GM19193 (cell line): Measurements from ENCODE around the gene ANGEL1.

ENCODE experiments used
- POLR2A ChIP-seq: IDR thresholded peaks from 4 replicates; pipeline ENCODE4 v1.6.1; 2011; ENCODE audit not compliant: insufficient read depth, insufficient read length; ENCODE audit errors: extremely low read depth

Gene ANGEL1

DNA sequence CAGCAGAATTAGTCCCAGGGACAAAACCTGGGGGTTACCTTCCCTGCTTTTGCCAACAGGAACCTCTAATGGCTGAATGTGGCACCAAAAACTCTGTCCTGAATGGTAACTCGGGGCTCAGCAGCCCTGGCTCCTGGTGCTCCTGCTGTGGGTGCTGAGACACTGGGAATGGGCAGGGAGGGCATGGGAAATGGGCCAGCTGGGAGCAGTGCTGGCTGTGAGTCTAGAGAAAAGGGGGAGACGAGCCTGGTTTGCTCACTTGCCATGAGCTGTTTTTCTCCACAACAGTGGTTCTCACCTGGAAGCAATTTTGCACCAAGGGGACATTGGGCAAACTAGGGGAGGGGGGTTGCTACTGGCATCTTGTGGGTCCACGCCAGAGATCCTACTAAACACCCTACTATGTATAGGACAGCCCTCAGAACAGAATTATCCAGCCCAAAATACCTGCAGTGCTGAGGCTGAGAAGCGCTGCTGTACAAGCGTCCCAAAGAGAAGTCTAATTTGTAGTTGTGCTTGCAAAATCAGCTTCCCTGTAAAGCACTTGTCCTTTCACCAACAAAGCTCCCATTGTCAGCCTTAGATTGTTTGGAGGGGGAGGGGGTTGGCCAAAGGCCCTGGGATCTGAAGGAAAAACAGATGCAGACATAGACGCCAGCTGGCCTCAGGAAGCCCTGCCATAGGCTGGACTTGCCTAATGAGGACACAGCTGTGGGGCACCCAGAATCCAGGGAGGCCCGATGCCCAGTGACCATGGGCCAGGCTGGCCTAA, 17.2 kb upstream of the ANGEL1 start:
- TF ChIP-seq POLR2A, result no peak

DNA sequence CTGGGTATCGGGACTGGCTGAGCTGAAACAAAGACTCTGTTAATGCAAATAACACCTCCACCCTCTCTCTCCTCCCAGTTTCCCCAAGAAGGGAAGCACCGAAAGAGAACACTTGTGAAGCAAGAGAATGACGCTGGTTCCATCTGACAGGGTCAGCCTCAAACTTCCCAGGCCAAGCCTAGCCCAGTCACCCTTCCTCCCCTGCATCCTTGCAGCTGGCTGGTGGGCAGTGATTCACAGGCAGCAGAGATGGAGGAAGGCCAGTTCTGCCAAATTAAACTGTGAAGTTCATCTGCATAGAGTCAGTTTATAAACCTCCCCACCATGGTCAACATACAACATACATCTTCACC, 16.3 kb upstream of the ANGEL1 start:
- no peak for TF ChIP-seq POLR2A

DNA sequence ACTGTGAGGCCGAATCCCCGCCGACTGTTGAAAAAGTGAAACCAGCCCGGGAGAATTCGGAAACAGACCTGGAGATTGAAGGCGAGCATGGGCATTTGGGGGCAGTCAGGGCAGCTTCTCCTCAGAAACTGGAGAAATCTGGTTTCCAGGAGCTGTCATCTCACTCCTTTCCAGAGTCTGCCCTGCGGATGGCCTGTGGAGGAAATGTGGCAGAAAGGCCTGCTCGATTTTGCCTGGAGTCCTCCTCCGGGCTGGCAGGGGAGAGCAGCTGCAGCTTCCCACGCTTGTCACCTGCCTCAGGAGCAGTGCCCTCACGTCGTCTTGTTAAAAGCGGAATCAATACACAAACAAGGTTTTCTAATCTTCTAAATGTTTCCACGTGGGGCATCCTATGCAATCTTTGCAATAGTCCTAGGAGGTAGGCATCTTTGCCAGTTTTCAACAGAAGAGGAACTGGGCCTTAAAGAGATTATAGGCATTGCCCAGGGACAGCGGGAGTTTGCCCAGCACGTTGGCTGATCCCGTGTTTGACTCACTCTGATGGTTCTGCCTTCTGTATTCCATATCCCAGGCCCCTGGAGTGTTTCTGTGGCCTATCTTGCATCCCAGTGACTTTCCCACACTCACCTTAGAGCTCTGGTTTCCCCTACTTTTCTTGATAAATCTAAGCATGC, 15.8 kb upstream of the ANGEL1 start:
- TF ChIP-seq POLR2A, result no peak

DNA sequence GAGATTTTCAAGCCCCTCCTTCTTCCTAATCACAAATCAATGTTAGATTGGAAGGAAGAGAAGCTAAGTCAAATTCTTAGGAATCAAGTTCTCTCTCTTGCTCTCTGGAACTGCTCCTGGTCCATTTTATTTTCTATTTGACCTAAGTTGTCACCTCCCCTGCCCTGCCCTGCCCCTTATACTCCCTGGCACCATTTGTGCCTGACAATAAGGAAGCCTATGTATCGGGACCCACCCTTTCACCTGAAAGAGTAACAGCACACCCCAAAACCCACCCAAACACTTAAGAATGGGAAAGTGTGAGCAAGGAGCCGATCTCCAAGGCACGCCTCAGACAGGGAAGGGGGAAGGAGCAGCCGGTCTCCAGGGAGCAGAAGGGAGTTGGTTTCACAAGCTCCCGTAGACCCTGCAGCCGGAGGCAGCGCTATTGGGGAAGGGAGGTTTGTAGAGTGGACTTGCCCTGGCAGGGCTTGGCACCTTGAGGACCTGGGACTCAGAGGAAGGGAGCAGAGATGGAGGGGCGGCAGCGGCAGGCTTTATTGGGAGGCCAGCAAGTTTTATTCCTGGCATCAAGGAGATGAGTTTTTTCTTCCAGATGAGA, 15.1 kb upstream of the ANGEL1 start:
- TF ChIP-seq POLR2A, result no peak

DNA sequence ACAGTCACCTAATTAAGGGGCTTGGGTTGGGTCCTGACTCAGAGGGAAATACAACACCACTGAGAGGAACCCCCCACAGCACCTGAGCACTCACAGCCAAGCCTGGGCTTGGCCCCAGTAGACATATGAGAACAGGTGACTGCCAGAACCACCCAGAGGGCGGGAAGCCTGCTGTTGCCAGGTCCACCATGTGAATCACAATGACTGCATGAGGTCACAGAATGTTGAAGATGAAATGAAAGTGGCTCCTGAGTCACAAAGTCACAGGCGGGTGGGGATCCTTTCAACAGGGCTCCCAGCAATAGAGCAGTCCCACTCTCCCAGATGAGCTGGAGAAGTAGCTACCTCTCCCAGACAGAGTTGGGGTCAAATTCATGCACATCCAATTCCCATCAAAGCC, 13.4 kb upstream of the ANGEL1 start, which contains the start of gene LRRC74A:
Gene LRRC74A (plus strand): TSS at position 287 of the 400 bp plus-strand sequence. CDS start 290 bp downstream, outside the sequence.
- no peak for TF ChIP-seq POLR2A

DNA sequence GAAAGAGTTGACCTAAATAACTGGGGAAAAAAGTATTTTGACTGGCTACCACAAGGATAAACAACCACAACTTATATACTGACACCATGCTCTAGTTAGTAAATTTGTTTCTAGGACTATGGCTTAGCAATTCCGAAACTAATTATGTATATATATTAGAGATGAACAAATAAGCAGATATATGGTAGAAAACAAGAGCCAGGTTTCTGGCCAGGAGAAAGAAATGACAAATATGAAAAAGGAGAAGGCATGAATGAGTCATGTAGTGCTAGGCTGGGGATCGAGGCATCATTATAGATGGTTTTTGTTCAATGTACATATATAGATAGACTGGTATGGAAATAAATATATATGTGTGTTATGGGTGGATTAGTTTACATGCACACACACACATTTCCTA, 8.0 kb upstream of the ANGEL1 start:
- no peak for TF ChIP-seq POLR2A

DNA sequence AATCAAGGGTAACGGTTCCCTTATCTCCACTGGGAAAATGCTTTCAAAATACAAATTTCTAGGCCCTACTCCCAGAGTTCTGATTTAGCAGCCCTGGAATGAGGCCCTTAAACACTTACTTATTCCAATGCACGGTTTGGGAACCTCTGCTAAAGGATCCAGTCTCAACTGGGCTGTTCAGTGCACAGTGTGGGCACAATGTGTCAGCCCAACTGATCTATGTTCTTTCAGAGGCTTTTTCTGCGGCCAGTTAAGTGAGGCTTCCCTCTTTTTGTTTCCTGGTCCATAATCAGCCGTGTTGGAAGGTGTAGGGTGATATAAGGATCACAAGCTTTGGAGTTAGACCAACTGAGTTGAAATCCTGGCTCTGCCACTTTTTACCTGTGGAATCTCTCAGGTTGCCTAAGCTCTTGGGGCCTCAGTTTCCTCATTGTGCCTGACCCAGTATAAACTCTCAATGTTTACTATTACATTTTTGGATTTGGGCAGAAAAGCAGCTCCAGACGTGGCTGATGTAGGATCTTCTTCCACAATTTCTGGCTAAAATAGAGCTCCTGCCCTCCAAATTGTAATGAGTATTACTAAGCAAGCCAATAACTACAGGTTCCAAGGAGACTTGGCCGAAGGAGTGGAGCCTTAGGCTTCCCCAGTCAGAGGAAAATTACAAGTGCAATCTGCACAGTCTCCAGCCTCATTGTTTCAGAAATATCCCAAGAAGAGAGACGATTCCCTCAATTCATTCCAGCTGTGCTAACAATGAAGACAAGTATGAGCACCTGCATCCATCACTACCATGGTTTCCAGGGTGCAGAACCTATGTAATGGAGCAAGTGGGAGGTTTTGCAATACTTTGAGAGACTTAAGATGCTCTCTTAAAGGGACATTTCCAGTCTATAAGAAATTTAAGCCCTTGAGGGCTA, 2.3 kb upstream of the ANGEL1 start:
- no peak for TF ChIP-seq POLR2A

DNA sequence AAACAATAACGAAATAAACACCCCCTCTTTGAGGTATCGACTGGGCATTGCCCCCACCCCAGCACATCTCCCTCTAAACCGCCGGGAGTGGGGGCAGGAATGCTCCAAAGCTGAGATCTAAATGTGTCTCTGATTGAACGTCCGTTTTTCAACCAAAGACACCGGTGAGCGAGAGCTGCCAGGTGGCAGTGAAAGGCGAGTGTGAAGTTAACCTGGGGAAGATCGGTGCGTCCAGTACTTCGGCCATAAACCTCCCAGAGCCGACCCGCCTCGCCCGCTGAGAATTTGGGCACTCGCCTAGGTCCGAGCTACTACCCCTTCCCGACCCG, 625 bp downstream of the ANGEL1 start:
- TF ChIP-seq POLR2A, result no peak

DNA sequence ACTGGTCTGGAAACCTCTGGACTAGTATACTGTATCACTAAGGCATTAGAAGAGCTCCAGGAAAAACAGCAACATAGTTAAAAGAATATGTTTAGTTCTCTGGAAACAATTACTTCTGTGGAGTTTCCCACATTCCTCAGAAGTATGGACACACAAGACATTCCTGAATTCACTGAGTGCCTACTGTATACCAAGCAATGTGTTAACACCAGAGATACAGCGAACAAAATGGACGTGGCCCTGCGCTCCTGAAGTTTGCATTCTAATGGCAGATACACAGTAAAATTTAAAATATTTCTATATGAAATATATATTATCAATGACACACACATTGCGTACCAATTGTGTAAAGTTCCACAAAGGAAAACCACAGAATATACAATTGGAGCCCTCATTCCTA, 1.1 kb downstream of the ANGEL1 start:
- no peak for TF ChIP-seq POLR2A

DNA sequence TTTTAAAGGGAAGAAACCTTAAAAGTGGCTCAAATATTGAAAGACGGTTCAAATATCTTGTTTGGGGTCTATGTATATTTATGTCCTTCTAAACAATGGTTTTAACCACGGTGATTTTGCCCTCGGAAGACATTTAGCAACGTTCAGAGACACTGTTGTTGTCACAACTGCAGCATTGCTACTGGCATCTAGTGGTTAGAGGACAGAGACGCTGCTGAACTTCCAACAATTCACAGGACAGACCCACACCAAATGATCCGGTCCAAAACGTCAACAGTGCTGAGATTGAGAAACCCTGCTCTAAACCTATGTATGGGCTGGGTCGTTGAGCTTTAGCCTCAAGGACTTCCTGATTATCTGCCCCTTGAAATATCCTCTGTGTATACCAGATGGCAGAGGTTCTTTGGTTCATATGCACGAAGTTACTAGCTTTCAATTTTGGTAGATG, 1.7 kb downstream of the ANGEL1 start:
- no peak for TF ChIP-seq POLR2A

DNA sequence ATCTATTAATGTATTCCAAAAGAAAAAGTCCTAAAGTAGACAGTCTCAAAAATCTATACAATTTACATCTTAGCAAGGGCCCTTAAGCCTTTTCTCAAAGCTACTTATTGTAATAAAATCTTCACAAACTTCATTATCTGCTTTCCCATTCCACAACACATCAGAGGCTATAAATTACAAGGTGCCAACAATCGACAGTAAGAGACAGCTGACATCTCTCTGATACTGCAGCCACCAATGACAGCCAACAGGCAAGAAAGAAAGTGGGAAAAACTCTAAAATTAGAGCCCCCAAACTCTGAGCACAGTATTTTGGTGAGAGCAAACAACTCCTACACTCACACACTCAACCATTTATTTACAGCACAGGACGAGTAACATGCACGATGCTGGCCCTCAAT, 2.2 kb downstream of the ANGEL1 start:
- TF ChIP-seq POLR2A, result no peak

DNA sequence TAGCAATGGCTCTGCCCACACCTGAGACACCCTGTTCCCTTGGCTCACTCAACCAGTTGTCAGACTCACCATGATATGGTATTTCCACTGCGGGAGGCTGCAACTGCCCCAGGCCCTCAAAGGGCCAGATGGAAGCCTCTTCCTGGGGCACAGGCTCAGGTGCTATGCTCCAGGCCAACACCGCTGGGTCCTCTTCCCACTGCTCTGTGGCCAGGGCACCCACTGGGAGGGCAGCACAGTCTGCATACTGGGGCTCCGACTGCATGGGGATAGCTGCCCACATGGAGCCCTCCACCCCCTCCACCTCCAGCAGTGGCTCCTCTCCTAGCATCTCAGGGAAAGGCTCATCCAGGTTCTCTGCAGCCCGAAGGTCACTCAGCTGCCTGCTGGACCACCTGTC, 3.7 kb downstream of the ANGEL1 start:
- TF ChIP-seq POLR2A, result no peak

DNA sequence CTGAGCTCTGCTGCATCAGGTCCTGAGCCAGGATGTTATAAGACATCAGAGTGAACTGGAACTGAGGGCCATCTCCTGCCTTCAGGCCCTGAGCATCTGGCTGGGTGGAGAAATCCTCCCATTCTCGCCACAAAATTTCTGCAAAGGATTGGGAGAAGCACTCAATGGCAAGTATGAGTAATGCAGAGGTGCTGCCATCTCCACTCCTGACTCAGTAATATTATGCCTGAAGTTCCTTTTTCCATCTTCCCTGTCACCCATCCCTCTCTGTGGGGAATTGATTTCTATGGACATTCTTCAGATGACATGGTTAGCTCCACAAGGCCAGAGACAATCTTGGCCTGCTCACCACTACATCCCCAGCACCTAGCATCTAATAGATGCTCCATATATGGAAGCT, 4.7 kb downstream of the ANGEL1 start:
- no peak for TF ChIP-seq POLR2A

DNA sequence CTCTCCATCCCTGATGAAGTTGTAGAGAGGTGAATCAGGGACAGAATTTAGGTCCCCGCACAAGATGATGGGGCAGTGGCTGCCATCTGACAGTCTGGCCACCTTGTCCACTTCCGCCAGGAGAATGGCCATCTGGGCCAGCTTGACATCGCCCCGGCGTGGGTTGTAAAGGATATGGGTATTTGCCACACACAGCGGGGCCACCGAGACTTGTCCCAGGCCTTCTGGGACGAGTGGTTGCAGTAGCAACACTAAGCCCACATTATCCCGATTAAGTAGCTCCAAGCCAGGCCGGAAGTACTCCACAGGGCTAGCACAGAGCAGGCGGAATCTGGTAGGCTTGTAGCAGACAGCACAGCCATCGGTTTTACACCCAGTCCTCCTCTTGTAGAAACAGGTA, 6.2 kb downstream of the ANGEL1 start:
- no peak for TF ChIP-seq POLR2A

DNA sequence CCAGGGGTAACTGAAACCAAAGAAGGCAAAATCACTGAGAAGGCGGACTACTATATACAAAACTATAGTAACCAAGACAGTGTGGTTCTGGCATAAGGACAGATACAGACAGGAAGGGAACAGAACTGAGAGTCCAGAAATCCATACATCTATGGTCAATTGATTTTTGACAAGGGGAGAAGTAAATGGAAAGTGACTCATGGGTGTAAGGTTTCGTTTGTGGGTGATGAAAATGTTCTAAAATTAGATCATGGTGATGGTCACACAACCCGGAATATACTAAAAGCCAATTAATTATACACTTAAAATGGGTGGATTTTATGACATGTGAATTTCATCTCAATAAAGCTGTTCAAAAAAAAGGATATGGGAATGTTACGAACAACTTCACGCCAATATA, 18.7 kb downstream of the ANGEL1 start:
- TF ChIP-seq POLR2A, result no peak
